HG03159 (cell line): ENCODE results near the gene FUCA2.

Experiments used
- ATAC-seq: cut with Tn5 transposase; IDR thresholded peaks from one replicate; pipeline ENCODE4 v1.9.1; 2021; ENCODE audit warnings: mild to moderate bottlenecking, moderate library complexity; ENCODE audit not compliant: unreplicated experiment

The FUCA2 gene, protein sequence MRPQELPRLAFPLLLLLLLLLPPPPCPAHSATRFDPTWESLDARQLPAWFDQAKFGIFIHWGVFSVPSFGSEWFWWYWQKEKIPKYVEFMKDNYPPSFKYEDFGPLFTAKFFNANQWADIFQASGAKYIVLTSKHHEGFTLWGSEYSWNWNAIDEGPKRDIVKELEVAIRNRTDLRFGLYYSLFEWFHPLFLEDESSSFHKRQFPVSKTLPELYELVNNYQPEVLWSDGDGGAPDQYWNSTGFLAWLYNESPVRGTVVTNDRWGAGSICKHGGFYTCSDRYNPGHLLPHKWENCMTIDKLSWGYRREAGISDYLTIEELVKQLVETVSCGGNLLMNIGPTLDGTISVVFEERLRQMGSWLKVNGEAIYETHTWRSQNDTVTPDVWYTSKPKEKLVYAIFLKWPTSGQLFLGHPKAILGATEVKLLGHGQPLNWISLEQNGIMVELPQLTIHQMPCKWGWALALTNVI

DNA sequence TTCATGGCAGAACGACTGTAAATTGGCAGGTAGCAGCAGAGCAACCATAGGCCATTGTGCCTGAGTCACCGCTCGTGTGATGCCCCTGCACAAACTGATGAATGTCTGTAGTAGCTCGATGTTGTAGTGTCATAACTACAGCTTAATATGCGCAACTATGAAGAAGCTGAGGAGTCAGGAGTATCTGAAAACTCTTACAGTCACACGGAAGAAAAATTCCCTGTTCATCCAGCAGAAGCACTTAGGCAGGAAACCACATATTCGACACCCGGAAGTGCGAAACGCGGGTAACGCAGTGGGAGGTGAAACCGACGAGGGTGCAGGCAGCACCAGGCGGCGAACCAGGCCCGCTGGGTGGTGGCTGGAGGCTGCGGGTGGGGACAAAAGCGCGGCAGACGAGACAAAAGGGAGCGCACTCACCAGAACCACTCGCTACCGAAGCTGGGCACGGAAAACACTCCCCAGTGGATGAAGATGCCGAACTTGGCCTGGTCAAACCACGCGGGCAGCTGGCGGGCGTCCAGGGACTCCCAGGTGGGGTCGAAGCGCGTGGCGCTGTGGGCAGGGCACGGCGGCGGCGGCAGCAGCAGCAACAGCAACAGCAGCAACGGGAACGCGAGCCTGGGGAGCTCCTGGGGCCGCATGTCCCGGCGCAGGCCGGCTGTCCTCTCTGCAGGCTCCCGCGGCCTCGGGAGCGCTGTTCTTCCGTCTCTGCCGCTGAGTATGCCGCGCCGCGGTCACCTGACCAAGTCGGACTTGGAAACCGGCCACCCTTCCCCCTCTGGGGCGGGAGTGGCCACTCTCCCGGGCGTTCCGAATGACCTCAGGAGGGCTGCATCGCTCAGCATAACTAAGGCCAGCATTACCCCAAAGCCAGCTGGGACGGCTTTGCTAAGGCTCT lies at the start of gene FUCA2:
Gene FUCA2, minus strand, starts transcription at position 730 of the 901 bp plus-strand sequence. Its CDS starts 86 bp downstream, at position 644.
- ATAC-seq, result peak; percentile 54

DNA sequence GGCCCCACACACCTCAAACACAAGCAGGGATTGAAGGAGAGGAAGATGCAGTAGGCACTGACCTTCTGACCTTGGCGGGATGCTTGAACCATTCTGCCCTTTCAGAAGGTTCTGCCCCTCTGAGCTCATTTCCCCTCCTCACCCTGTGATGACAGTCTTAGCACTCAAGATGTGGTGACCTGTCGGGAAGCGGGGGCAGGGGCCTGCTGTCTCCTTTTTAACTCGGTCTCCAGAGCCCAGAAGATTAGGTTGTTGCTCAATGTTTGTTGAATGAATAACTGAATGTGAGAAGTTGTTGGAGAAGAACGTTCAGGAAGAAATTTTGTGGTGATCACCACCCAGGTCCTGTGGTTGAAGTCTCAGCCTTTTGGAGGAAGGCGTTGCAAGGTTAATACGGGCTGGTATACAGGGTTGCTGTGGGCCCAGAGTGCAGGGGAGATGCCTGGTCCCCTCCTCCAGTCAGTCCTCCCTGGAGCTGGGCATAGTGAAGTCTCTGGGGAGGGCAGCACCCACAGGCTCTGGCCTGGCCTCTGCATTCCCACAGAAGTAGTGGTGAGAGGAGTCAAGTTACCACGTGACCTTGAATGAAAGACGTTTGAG lies 49.7 kb upstream of the FUCA2 start:
- ATAC-seq, result no peak

DNA sequence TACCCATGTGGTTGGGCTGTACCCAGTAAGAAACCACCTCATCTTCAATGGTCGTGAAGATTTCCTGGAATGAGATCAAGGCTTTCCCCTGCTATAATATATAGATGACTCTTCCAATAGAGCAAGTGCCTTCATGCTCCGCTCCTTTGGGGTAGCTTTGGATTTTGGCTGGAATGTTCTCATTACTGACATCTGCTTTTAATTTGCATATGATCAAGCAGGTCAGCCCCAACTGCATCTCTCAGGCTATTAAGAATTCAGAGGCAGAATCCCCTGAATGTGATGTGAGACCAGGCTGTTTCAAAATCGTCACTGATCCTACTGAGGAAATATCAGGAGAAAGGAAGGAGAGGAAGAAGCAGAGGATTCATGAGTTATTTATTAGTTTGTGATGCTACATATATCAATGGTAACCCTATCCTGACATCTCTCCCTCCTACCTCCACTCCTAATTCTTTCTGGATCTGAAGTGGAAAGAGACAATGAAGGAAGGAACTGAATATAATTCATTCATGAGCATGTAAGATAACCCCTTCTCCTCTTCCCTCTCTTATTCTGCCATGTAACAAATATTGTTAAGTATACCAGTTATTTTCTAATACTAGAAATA lies 47.6 kb upstream of the FUCA2 start:
- ATAC-seq, result no peak

DNA sequence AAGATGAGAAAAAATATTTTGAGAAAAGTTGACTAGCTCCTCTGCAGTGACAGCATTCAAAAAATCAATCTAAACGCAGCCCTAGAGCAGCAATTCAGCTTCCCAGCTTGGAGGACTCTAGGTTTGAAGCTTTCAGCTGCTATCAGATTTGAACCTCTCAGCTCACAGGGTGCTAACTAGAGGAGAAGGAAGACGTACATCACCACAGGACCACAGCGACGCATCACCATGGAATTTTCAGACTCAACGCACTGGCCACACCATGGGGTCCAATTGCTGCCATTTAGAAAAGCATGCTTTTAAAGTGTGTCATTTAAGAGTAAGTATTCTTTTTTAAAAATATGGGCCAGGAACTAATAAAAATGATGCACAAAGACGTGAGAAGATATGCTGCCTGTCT lies 45.0 kb upstream of the FUCA2 start:
- ATAC-seq, result no peak

DNA sequence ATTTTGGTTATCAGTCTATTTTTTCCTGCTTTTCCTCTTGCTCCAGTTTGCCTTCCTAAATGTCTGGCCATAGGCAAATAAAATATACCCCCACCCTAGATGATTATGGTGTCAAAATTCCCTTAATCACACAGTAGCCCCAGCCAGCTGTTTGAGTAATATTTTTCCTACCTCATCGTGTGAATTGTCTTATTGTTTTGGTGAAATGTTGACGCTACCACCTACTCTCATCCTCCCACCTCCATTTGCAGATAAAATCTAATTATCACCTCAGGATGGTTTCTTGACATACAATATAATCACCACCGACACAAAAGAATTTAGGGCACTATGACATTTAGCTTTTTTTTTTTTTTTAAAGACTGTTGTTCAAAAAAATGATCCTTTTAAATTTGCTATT lies 44.1 kb upstream of the FUCA2 start:
- ATAC-seq, result no peak

DNA sequence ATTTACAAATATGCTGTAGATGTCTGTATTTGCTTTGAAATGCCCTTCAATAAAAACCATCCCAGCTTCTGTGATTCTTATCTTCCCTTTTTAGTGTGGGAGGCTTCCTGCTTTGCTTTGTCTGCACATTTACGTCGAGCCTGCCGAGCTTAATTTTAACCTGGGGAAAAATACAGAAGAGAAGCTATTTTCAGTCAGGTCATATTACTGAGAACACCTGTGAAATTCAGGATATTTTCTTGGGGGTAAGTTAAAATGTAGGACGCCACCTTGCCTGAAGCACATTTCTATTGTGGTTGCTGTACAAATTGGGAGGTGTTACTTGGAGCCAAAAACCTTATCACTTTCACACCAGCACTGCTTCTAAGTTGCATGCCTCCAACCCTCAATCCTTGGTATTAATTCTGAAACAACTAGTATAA lies 43.6 kb upstream of the FUCA2 start:
- ATAC-seq, result no peak

DNA sequence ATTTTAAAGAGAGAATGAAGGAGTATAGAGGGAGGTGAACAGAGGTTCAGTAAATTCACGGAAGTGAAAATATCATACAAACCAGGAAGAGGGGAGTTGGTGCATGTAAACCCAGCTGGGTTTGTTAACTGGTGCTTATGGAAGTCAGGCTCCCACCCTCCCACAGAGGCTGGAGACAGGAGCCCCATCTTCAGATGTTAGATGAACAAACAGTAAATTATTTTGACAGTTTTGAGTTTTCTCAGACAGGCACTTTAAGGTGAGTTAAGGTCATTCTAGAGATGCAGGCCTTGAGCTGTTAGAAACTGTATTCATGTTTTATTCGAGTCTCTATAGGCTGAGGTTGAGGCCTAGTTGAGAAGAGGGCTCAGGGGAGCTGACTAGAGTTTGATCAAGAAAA lies 41.8 kb upstream of the FUCA2 start:
- no peak for ATAC-seq

DNA sequence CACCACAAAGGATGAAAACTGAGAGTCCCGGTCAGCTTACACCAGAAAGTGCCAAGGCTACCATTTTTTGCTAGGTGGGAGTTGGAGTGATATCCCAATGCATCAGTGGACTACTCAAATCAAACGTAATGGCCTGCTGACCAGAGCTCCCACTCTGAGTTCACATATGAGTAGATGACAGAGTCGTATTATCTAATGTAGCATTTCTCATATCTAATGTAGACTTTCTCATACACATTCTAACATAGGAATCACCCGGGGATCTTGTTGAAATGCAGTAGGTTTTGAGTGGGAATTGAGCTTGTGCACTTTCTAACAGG lies 38.4 kb upstream of the FUCA2 start:
- ATAC-seq, result peak; percentile 26

DNA sequence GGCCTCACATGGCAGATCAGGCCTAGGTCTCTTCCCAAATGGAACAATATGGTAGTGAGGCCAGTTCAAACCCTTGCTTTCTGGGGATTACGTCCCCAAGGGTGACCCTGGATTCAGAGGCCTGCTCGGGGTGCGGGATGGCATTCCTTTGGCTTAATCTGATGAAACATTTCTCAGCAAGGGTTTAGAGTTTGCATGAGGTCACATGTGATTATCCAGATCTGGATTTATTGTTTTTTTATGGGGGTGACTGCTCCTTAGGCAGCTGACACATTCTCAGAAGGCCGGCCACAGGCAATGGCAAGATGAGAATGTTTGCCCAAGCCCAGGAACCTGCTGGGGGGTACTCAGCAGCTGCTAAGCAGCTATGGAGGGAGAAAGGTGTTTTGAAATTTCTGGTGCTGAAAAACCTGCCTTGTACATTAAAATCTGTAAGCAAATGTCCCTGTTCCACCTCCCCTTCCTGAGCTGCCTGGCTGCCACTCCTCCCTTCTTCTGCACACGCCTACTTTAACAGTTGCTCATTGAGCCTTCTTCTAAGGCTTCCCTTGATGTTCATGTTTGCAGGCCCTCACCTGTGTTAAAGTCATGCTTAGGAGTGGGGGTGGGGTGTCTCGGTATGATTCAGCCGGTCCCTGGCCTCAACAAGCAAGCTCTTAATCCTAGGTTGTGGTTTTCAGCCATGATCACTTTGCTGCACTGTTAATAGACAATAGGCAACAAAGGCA lies 37.9 kb upstream of the FUCA2 start:
- ATAC-seq, result peak; percentile 68

DNA sequence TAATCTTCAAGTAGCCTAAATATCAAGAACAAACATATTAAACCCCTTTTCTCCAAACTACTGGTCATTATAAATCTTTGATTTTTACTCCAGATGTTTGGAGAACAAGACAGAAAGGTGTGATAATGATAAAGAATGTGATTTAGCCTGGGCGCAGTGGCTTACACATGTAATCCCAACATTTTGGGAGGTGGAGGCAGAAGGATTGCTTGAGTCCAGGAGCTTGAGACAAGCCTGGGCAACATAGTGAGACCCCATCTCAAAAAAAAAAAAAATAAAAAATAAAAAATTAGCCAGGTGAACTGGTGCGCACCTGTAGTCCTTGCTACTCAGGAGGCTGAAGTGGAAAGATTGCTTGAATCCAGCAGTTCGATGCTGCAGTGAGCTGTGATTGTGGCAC lies 35.1 kb upstream of the FUCA2 start:
- ATAC-seq, result no peak

DNA sequence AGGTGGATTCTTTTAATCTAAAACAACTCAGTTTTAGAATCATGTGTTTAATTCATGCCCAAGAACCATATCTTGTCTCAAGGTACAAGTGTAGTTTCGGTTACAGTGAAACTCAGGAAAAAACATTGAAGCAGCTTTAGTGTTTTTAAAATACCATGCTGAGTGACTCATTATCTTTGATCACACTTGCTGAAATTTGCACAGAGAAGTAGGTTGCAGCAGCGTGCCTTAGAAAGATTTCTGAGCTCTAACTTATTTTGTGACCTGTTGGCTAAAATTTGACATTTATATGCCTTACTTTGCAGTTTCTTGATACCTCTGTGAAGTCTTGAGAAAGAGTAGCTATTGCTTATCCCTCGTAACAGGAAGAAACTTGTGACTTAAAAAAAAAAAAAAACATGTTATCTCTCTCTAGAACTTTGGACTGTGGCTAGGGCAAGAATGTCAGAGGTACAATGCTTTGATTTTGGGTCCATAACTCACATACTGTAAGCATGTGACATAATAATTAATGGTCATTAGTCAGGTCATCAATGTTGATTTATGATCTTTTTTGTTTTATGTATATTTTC lies 34.5 kb upstream of the FUCA2 start:
- no peak for ATAC-seq

DNA sequence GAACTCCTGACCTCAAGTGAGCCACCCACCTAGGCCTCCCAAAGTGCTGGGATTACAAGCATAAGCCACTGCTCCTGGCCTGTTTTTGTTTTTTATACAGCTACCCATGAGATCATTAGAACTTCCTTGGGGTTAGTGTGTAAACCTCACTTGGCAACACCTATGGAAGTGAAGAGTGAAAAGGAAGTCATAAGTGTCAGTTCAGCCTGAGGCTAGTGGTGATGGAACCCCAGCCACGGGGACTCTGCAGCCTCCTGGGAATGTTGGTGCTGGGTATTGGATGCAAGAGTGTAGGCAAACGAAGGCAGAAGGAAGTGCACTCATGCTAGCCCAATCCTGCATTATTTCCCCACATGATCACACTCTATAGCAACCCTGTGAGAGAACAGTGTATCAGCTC lies 33.6 kb upstream of the FUCA2 start:
- ATAC-seq, result no peak

DNA sequence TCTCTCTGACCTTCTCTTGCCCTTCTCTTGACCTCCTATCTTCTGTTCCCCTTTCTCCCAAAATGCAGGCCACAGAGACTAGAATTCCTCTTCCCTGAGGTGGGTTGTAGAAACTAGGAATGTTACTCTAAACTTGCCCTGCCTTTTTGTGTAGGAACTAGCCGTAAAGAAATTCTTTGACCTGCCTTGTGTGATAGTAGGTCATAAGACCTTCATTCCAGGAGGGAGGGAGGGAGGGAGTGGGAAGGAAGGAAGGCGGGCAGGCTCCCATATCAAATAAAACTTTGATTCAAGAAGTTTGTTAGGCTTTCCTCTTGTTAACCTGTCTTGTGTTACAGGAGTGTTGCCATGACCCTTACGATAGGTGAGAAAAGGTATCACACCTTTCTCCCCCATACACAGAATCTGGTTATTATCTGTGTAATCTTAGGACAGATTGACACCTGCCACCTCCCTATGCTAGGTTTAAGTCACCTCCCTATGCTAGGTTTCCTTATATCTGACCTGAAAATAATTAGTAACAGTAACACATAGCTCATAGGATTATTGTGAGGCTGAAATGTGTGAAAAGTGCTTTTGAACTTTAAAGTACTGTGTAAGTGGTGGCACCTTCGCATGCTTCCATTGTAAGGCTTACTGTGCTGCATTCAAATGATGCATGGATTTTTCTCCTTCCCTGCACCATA lies 32.6 kb upstream of the FUCA2 start:
- ATAC-seq, result no peak

DNA sequence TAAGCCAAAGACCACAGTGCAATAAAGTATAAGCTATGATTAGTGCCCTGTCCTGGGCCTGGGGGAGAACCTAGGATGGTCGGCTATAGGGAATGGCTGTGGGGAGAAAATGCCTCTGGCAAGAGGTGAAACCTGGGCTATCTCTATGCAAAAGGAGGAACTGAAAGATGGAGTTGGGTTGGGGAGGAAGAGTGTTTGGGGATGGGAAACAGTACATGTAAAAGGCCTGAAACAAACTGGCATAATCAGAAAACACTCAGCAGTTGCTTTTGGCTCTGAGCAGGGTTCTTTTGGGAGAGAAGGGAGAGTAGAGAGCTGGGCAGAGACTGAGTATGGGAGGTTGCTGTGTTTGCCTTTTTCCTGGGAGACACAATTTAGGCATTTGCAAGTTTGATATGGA lies 31.9 kb upstream of the FUCA2 start:
- no peak for ATAC-seq

DNA sequence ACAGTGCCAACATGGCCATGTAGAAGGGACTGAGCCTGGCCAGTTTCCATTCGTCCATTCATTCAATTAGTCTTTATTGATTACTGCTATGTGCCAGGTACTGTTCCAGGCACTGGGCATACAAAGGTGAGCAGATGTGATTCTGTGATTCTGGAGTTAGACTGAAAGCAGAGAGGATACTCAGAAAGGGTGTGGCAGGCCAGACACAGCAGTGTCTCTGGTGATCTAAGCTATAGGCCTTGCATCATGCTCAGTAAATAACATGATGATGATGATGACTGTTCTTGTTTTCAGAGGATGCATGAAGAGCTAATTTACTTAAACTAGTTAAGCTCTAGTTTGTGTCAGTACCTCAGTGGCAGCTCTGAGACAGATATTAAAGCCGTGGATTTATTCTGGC lies 31.4 kb upstream of the FUCA2 start:
- ATAC-seq, result no peak

DNA sequence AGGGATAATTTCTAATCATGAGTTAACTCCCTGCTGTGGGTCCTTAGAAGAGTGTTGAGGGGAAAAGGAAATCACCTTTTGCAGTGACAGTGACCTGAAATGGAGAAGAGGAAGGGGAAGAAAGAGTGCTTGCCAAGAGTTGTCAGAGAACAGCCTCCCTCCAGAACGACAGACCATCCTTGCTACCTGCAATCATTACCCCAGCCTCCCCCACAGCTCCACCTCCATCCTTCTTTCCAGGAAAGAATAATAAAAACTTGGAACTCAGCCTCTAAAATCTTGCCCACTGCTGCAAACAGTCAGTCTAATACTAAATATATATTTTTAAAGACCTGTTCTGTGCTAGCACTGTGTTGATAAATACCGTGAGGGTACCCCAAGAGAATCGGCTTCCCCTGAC lies 28.7 kb upstream of the FUCA2 start:
- no peak for ATAC-seq

DNA sequence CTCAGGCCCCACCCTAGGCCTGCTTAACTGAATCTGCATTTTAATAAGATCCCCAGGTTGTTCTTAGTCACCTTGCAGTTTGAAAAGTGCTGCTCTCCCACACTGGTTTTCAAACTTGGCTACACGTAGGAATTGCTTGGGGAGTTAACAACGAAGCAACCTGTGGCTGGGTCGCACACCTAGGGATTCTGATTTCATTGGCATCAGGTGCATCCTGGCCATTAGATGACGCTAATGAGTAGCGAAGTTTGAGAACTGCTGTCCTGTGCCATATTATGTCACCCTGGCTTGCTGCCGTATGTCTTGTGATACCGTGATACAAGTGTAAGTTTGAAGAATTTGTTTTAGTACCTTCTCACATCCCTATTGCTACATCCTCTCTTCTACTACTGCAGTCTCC lies 28.2 kb upstream of the FUCA2 start:
- ATAC-seq, result no peak

DNA sequence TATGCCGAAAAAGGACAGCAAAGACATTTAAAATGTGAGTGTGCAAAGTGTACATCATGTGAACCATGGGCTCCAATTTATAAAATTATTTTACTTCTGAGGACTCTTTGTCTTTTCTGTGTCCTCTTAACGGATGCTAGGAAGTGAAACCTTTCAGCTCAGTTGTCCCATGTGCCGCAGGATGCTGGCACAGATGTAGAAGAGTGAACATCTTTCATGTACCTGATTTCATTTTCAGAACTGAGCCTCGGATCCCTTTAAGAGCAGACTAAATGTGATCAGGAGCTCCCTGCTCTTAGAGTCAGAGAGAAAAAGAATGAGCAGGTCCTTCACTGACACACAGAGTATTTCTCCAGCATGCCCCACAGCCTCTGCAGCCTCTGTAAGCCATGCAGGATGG lies 27.6 kb upstream of the FUCA2 start:
- ATAC-seq, result no peak

DNA sequence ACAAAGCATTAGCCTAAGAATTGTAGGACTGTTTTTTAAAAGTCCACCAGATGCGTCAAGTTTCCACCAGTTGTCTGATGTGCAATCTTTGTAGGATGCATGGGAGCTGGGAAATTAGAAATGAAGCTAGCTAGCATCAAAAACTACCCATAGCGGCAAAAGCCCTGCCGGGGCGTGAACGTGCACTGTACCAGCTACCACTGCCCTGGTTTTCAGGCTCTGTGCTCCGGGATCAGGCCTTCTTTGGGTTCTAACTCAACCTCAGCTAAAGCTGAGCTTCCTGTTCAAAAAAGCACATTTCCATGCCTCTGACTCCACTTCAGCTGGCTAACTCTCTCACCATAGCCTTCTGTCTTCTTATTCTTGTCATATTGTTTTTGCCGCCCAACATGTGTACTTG lies 26.9 kb upstream of the FUCA2 start:
- no peak for ATAC-seq
